Naive thymus-derived CD4-positive, alpha-beta T cell (primary cell): ENCODE measurements around the gene TXNRD3. TPM values are rescaled to one million over a fixed set of nuclear protein-coding genes. Genes with fewer than 3 reads are reported as not detected.

Experiments used
- ATAC-seq: fragments of 150-1000 bp; cut with Tn5 transposase; 2 replicates; pipeline ENCODE4 v1.10.0; 2021; ENCODE audit warnings: mild to moderate bottlenecking, moderate library complexity
- CTCF ChIA-PET: fragments of 350-600 bp; sonication (Branson Sonifier 250); formaldehyde crosslinking; loops from one replicate; lab custom pipeline; 2021; ENCODE audit warnings: antibody characterized with exemption; lab: Charles Lee
- POLR2A ChIA-PET: fragments of 350-600 bp; sonication (Branson Sonifier 250); formaldehyde crosslinking; loops from one replicate; lab custom pipeline; 2021; ENCODE audit warnings: antibody characterized with exemption, inconsistent platforms; lab: Charles Lee
- DNase-seq, 9 donors: peaks; one replicate each; pipeline versions ENCODE4 v3.0.0 to v3.0.0-alpha.2; 2020 to 2022; ENCODE audit warnings: mixed read lengths in 1 of 9
- H3K27ac ChIP-seq: one replicate; pipeline ENCODE4 v1.7.0; 2013; ENCODE audit warnings: mild to moderate bottlenecking, low read depth, low read length, moderate library complexity
- H3K27me3 ChIP-seq, 2 donors: one replicate each; pipeline ENCODE4 v1.7.0; 2013; ENCODE audit warnings: low read length in 2 of 2, mild to moderate bottlenecking in 2 of 2, moderate library complexity in 2 of 2; ENCODE audit not compliant: control insufficient read depth in 2 of 2, insufficient read depth in 2 of 2
- H3K36me3 ChIP-seq, 3 experiments: 1 replicate in 2 of 3; 2 replicates in 1 of 3; pipeline ENCODE4 v1.7.0; 2013; ENCODE audit warnings: low read length in 3 of 3, mild to moderate bottlenecking in 3 of 3, moderate library complexity in 1 of 3; ENCODE audit not compliant: insufficient read depth in 3 of 3, control insufficient read depth in 2 of 3
- H3K4me1 ChIP-seq, 2 donors: one replicate each; pipeline ENCODE4 v1.7.0; 2013; ENCODE audit warnings: low read length in 2 of 2, mild to moderate bottlenecking in 2 of 2, moderate library complexity in 1 of 2; ENCODE audit not compliant: control insufficient read depth in 2 of 2, insufficient read depth in 2 of 2
- H3K4me3 ChIP-seq: 2 replicates; pipeline ENCODE4 v1.7.0; 2013; ENCODE audit warnings: mild to moderate bottlenecking, low read length
- H3K9me3 ChIP-seq, 3 experiments: 1 replicate in 2 of 3; 2 replicates in 1 of 3; pipeline ENCODE4 v1.7.0; 2013; ENCODE audit warnings: low read length in 3 of 3; ENCODE audit not compliant: control insufficient read depth in 2 of 3
- H3K27ac Mint-ChIP-seq, 9 donors: one replicate each; pipeline ENCODE4 v1.8.0; 2020 to 2022; ENCODE audit warnings: mixed read lengths in 9 of 9, mild to moderate bottlenecking in 8 of 9, moderate library complexity in 5 of 9, inconsistent platforms in 2 of 9
- H3K27me3 Mint-ChIP-seq, 5 donors: one replicate each; pipeline ENCODE4 v1.8.0; 2021 to 2022; ENCODE audit warnings: mixed read lengths in 5 of 5, mild to moderate bottlenecking in 1 of 5
- H3K36me3 Mint-ChIP-seq, 5 donors: one replicate each; pipeline ENCODE4 v1.8.0; 2020 to 2022; ENCODE audit warnings: mixed read lengths in 5 of 5, mild to moderate bottlenecking in 3 of 5, inconsistent platforms in 1 of 5
- H3K4me1 Mint-ChIP-seq, 7 donors: one replicate each; pipeline ENCODE4 v1.8.0; 2020 to 2022; ENCODE audit warnings: mixed read lengths in 7 of 7, mild to moderate bottlenecking in 3 of 7, inconsistent platforms in 1 of 7
- H3K4me3 Mint-ChIP-seq, 10 donors: one replicate each; pipeline ENCODE4 v1.8.0; 2020 to 2022; ENCODE audit warnings: mild to moderate bottlenecking in 10 of 10, mixed read lengths in 10 of 10, moderate library complexity in 6 of 10, inconsistent platforms in 2 of 10
- H3K9me3 Mint-ChIP-seq, 11 donors: one replicate each; pipeline ENCODE4 v1.8.0; 2020 to 2022; ENCODE audit warnings: mixed read lengths in 11 of 11, mild to moderate bottlenecking in 4 of 11, inconsistent platforms in 1 of 11, moderate library complexity in 1 of 11
- intact Hi-C, 2 donors: fragments of 100-400 bp; cut with micrococcal nuclease; formaldehyde crosslinking; loops; one replicate each; pipeline ENCODE4 v1.15.1; 2023
- polyA plus RNA-seq, 2 donors: library from polyadenylated mRNA; unstranded; fragments of 300-500 nt; fragmentation: Illumina TruSeq; gene quantifications; one replicate each; pipeline ENCODE4 v1.2.3, GENCODE V29; 2021
- total RNA-seq, 6 experiments: library from RNA in 5 of 6; stranded (reverse) in 5 of 6; gene quantifications; 1 replicate in 5 of 6; 2 replicates in 1 of 6; pipeline ENCODE4 v1.2.3 and lab custom pipeline; 2021 to 2026

The TXNRD3 gene
- total and polyA plus RNA-seq, 7 experiments from 2014 or later = 0.46 to 4.8 (median 4.3) TPM

GRCh38 chr3:126676919-126677705, 22.2 kb upstream of the TXNRD3 start:
- H3K4me3 Mint-ChIP-seq = peak overlapping the region in 1 of 10 donors; percentile 12
- peaks cover 4 to 12% (median 8%) of the 10 kb centered on the region in 5 donors for H3K27me3 Mint-ChIP-seq
- Histone ChIP-seq H3K27me3 (no peaks in the 10 kb centered on the region), H3K4me3 (no peak overlapping the region), H3K4me1 (no peaks in the 10 kb centered on the region), H3K36me3 (no peaks in the 10 kb centered on the region), H3K9me3 (no peaks in the 10 kb centered on the region), H3K27ac (no peak overlapping the region)
- DNase-seq (no peak), ATAC-seq (no peak)
- ChIA-PET CTCF (interaction anchor here (0.6 to 0.7 kb wide), 3 partner anchors 8 to 251 kb away, joined by 3 read pairs; no protein-coding TSS in a partner anchor), POLR2A (no interaction called here)
- intact Hi-C loops = loop anchor here in 1 of 2 donors (5.0 kb wide), 1 partner anchor 305 kb away; the partner anchor contains the start of gene PLXNA1
- peaks cover 0 to 5% (median 4%) of the 10 kb centered on the region in 7 donors for H3K4me1 Mint-ChIP-seq
- peaks cover 0 to 17% (median 5%) of the 10 kb centered on the region in 11 donors for H3K9me3 Mint-ChIP-seq
- H3K36me3 Mint-ChIP-seq = no peaks in the 10 kb centered on the region
- no peak overlapping the region for H3K27ac Mint-ChIP-seq

GRCh38 chr3:126672741-126673140, 17.8 kb upstream of the TXNRD3 start:
- no peak overlapping the region for H3K4me3 ChIP-seq
- CTCF ChIA-PET = no interaction called here
- Mint-ChIP-seq H3K36me3 (peaks cover 0 to 6% (median 5%) of the 10 kb centered on the region in 5 donors), H3K27me3 (peaks cover 0 to 6% (median 2%) of the 10 kb centered on the region in 5 donors), H3K4me3 (no peak overlapping the region), H3K9me3 (peaks cover 7 to 38% (median 17%) of the 10 kb centered on the region in 11 donors), H3K27ac (no peak overlapping the region), H3K4me1 (peaks cover 0 to 7% (median 0%) of the 10 kb centered on the region in 7 donors)
- no peaks in the 10 kb centered on the region for H3K27me3 ChIP-seq
- intact Hi-C loops = no loop called here
- H3K27ac ChIP-seq = no peak overlapping the region
- no peaks in the 10 kb centered on the region for H3K4me1 ChIP-seq
- H3K36me3 ChIP-seq = no peaks in the 10 kb centered on the region
- H3K9me3 ChIP-seq = peaks cover 0 to 7% (median 0%) of the 10 kb centered on the region in 3 experiments
- POLR2A ChIA-PET = no interaction called here
- DNase-seq = no peak
- no peak for ATAC-seq

GRCh38 chr3:126672340-126672739, 17.4 kb upstream of the TXNRD3 start:
- Histone ChIP-seq H3K36me3 (no peaks in the 10 kb centered on the region), H3K9me3 (peaks cover 0 to 7% (median 0%) of the 10 kb centered on the region in 3 experiments), H3K27me3 (no peaks in the 10 kb centered on the region), H3K27ac (no peak overlapping the region), H3K4me1 (no peaks in the 10 kb centered on the region), H3K4me3 (no peak overlapping the region)
- ATAC-seq (no peak), DNase-seq (no peak)
- intact Hi-C loops = no loop called here
- peaks cover 0 to 7% (median 0%) of the 10 kb centered on the region in 7 donors for H3K4me1 Mint-ChIP-seq
- H3K27ac Mint-ChIP-seq = no peak overlapping the region
- POLR2A ChIA-PET = no interaction called here
- H3K4me3 Mint-ChIP-seq = no peak overlapping the region
- H3K9me3 Mint-ChIP-seq = peaks cover 7 to 38% (median 17%) of the 10 kb centered on the region in 11 donors
- CTCF ChIA-PET = no interaction called here
- peaks cover 0 to 2% (median 0%) of the 10 kb centered on the region in 5 donors for H3K27me3 Mint-ChIP-seq
- peaks cover 0 to 6% (median 5%) of the 10 kb centered on the region in 5 donors for H3K36me3 Mint-ChIP-seq

- H3K27ac Mint-ChIP-seq = peak overlapping the region in 1 of 9 donors; percentile 52
- CTCF ChIA-PET = no interaction called here
Measured at GRCh38 chr3:126671521-126671920, 16.6 kb upstream of the TXNRD3 start.

GRCh38 chr3:126668450-126669401, 13.8 kb upstream of the TXNRD3 start:
- ChIA-PET CTCF (no interaction called here), POLR2A (no interaction called here)
- H3K4me1 Mint-ChIP-seq = peaks cover 0 to 7% (median 0%) of the 10 kb centered on the region in 7 donors
- H3K4me3 Mint-ChIP-seq = no peak overlapping the region
- peaks cover 0 to 6% (median 5%) of the 10 kb centered on the region in 5 donors for H3K36me3 Mint-ChIP-seq
- Histone ChIP-seq H3K27ac (no peak overlapping the region), H3K36me3 (no peaks in the 10 kb centered on the region), H3K9me3 (peaks cover 0 to 7% (median 0%) of the 10 kb centered on the region in 3 experiments), H3K4me3 (no peak overlapping the region), H3K4me1 (no peaks in the 10 kb centered on the region), H3K27me3 (no peaks in the 10 kb centered on the region)
- ATAC-seq (no peak), DNase-seq (no peak)
- no peak overlapping the region for H3K27ac Mint-ChIP-seq
- peaks cover 0 to 3% (median 0%) of the 10 kb centered on the region in 5 donors for H3K27me3 Mint-ChIP-seq
- intact Hi-C loops = no loop called here
- peaks cover 7 to 26% (median 13%) of the 10 kb centered on the region in 11 donors for H3K9me3 Mint-ChIP-seq

More at GRCh38 chr3:126671521-126671920, 16.6 kb upstream of the TXNRD3 start:
- peaks cover 0 to 7% (median 0%) of the 10 kb centered on the region in 3 experiments for H3K9me3 ChIP-seq
- POLR2A ChIA-PET = no interaction called here
- H3K4me3 ChIP-seq = no peak overlapping the region
- no peaks in the 10 kb centered on the region for H3K27me3 ChIP-seq
- Mint-ChIP-seq H3K27me3 (peaks cover 0 to 2% (median 0%) of the 10 kb centered on the region in 5 donors), H3K9me3 (peaks cover 7 to 38% (median 17%) of the 10 kb centered on the region in 11 donors), H3K4me3 (no peak overlapping the region), H3K36me3 (peaks cover 0 to 6% (median 5%) of the 10 kb centered on the region in 5 donors), H3K4me1 (peaks cover 0 to 7% (median 0%) of the 10 kb centered on the region in 7 donors)
- intact Hi-C loops = no loop called here
- no peaks in the 10 kb centered on the region for H3K4me1 ChIP-seq
- H3K36me3 ChIP-seq = no peaks in the 10 kb centered on the region
- DNase-seq (peak in 2 of 9 donors; percentile 31 to 40), ATAC-seq (peak; percentile 61)
- no peak overlapping the region for H3K27ac ChIP-seq
